ENCODE results near the gene DDX19B. TPM values are rescaled to one million over a fixed set of nuclear protein-coding genes. Genes with fewer than 3 reads are reported as not detected.
A peak's percentile ranks its signal among the peaks of the same experiment; 100 is the strongest.

The DDX19B gene
- total RNA-seq, 1 donor from 2014 or later, result 41.0 TPM

GRCh38 chr16:70342016-70342415 is 43.0 kb downstream of the DDX19B start:
- no peaks in the 10 kb centered on the region for H3K9me3 Mint-ChIP-seq
- Histone ChIP-seq H3K27ac (no peak overlapping the region), H3K4me3 (no peak overlapping the region), H3K27me3 (no peaks in the 10 kb centered on the region), H3K79me2 (ENCODE audit: low read depth) (peaks cover 13% of the 10 kb centered on the region), H3K9ac (peak overlapping the region; percentile 8), H3F3A (ENCODE audit: low read depth) (peaks cover 27% of the 10 kb centered on the region), H3K9me3 (ENCODE audit: low read depth) (no peaks in the 10 kb centered on the region), H2AFZ (replicated peaks) (no peak overlapping the region), H3K36me3 (no peaks in the 10 kb centered on the region), H3K4me1 (peaks cover 8% of the 10 kb centered on the region), H4K20me1 (ENCODE audit: low read depth) (no peaks in the 10 kb centered on the region), H3K4me2 (no peak overlapping the region)
- no peak for TF ChIP-seq CTCF (IDR thresholded peaks at IDR 0.05)
- TF ChIP-seq EZH2phosphoT487 (IDR thresholded peaks at IDR 0.05), result no peak
- no peak for TF ChIP-seq EZH2 (IDR thresholded peaks at IDR 0.05)
- peaks cover 4% of the 10 kb centered on the region for H3K4me1 Mint-ChIP-seq
- H3K4me3 Mint-ChIP-seq, result no peak overlapping the region
- no peaks in the 10 kb centered on the region for H3K36me3 Mint-ChIP-seq
- no peak for DNase-seq (ENCODE audit: low spot score)
- no peak overlapping the region for H3K27ac Mint-ChIP-seq
- H3K27me3 Mint-ChIP-seq (ENCODE audit: insufficient read depth, low read depth), result peaks cover 4% of the 10 kb centered on the region

- H4K20me1 ChIP-seq (ENCODE audit: low read depth), result no peaks in the 10 kb centered on the region
- H3K27ac ChIP-seq, result peak overlapping the region; percentile 83
- Mint-ChIP-seq H3K4me3 (peak overlapping the region; percentile 93), H3K36me3 (peaks cover 3% of the 10 kb centered on the region), H3K27ac (peak overlapping the region; percentile 93), H3K4me1 (peaks cover 12% of the 10 kb centered on the region), H3K9me3 (no peaks in the 10 kb centered on the region), H3K27me3 (ENCODE audit: insufficient read depth, low read depth) (peaks cover 2% of the 10 kb centered on the region)
- peaks cover 25% of the 10 kb centered on the region for H3F3A ChIP-seq (ENCODE audit: low read depth)
- peaks cover 41% of the 10 kb centered on the region for H3K79me2 ChIP-seq (ENCODE audit: low read depth)
- no peaks in the 10 kb centered on the region for H3K9me3 ChIP-seq (ENCODE audit: low read depth)
- TF ChIP-seq EZH2phosphoT487 (IDR thresholded peaks at IDR 0.05), result no peak
- TF ChIP-seq EZH2 (IDR thresholded peaks at IDR 0.05), result no peak
- no peaks in the 10 kb centered on the region for H3K27me3 ChIP-seq
- peaks cover 8% of the 10 kb centered on the region for H3K4me1 ChIP-seq
- peak overlapping the region; percentile 61 for H2AFZ ChIP-seq (replicated peaks)
- H3K4me3 ChIP-seq, result peak overlapping the region; percentile 73
- H3K4me2 ChIP-seq, result peak overlapping the region; percentile 98
- H3K9ac ChIP-seq, result peak overlapping the region; percentile 88
- no peak for DNase-seq (ENCODE audit: low spot score)
- H3K36me3 ChIP-seq, result no peaks in the 10 kb centered on the region
Measured at GRCh38 chr16:70345840-70346239, 46.9 kb downstream of the DDX19B start.

GRCh38 chr16:70348991-70349390 is 50.0 kb downstream of the DDX19B start:
- H3K27me3 Mint-ChIP-seq (ENCODE audit: insufficient read depth, low read depth), result peaks cover 2% of the 10 kb centered on the region
- H3K36me3 ChIP-seq, result no peaks in the 10 kb centered on the region
- H3K36me3 Mint-ChIP-seq, result peaks cover 7% of the 10 kb centered on the region
- H3K79me2 ChIP-seq (ENCODE audit: low read depth), result peaks cover 51% of the 10 kb centered on the region
- H2AFZ ChIP-seq (replicated peaks), result no peak overlapping the region
- no peaks in the 10 kb centered on the region for H4K20me1 ChIP-seq (ENCODE audit: low read depth)
- peaks cover 12% of the 10 kb centered on the region for H3K4me1 Mint-ChIP-seq
- no peak overlapping the region for H3K9ac ChIP-seq
- no peak for DNase-seq (ENCODE audit: low spot score)
- H3F3A ChIP-seq (ENCODE audit: low read depth), result peaks cover 15% of the 10 kb centered on the region
- no peak overlapping the region for H3K4me2 ChIP-seq
- peaks cover 4% of the 10 kb centered on the region for H3K4me1 ChIP-seq
- no peak overlapping the region for H3K4me3 ChIP-seq
- H3K27me3 ChIP-seq, result no peaks in the 10 kb centered on the region
- TF ChIP-seq EZH2 (IDR thresholded peaks at IDR 0.05), result no peak
- no peak for TF ChIP-seq CTCF (IDR thresholded peaks at IDR 0.05)
- TF ChIP-seq EZH2phosphoT487 (IDR thresholded peaks at IDR 0.05), result no peak
- no peak overlapping the region for H3K4me3 Mint-ChIP-seq
- no peak overlapping the region for H3K27ac Mint-ChIP-seq
- H3K9me3 ChIP-seq (ENCODE audit: low read depth), result no peaks in the 10 kb centered on the region
- H3K27ac ChIP-seq, result no peak overlapping the region
- H3K9me3 Mint-ChIP-seq, result no peaks in the 10 kb centered on the region

GRCh38 chr16:70349783-70350182 is 50.8 kb downstream of the DDX19B start:
- Histone ChIP-seq H3K79me2 (ENCODE audit: low read depth) (peaks cover 51% of the 10 kb centered on the region), H3K9ac (no peak overlapping the region), H3K9me3 (ENCODE audit: low read depth) (no peaks in the 10 kb centered on the region), H3K4me1 (peaks cover 4% of the 10 kb centered on the region), H3K27me3 (no peaks in the 10 kb centered on the region), H3K4me2 (no peak overlapping the region), H3K36me3 (no peaks in the 10 kb centered on the region), H3K27ac (no peak overlapping the region), H3K4me3 (no peak overlapping the region), H3F3A (ENCODE audit: low read depth) (peaks cover 12% of the 10 kb centered on the region), H2AFZ (replicated peaks) (no peak overlapping the region), H4K20me1 (ENCODE audit: low read depth) (no peaks in the 10 kb centered on the region)
- Mint-ChIP-seq H3K36me3 (peaks cover 8% of the 10 kb centered on the region), H3K27me3 (ENCODE audit: insufficient read depth, low read depth) (peaks cover 2% of the 10 kb centered on the region), H3K4me1 (peaks cover 12% of the 10 kb centered on the region), H3K9me3 (no peaks in the 10 kb centered on the region), H3K4me3 (no peak overlapping the region), H3K27ac (no peak overlapping the region)
- TF ChIP-seq CTCF (IDR thresholded peaks at IDR 0.05) (no peak), EZH2phosphoT487 (IDR thresholded peaks at IDR 0.05) (no peak), EZH2 (IDR thresholded peaks at IDR 0.05) (no peak)
- no peak for DNase-seq (ENCODE audit: low spot score)

Data from neural progenitor cell (in vitro differentiated cells).